ENCODE data around the gene SPARC. TPM values are rescaled to one million over a fixed set of nuclear protein-coding genes. Genes with fewer than 3 reads are reported as not detected.

Gene SPARC
- total and polyA plus RNA-seq, 2 experiments from 2014 or later = 6,520 to 20,092 TPM

- Histone ChIP-seq H3F3A (ENCODE audit: insufficient read depth) (no peaks in the 10 kb centered on the region), H3K9me2 (ENCODE audit: insufficient read depth) (no peaks in the 10 kb centered on the region), H3K27me3 (replicated peaks; ENCODE audit: insufficient read depth) (peaks cover 10% of the 10 kb centered on the region; the same call in 1 of the 2 replicates), H3K9ac (no peak overlapping the region), H2AFZ (no peak overlapping the region), H4K20me1 (ENCODE audit: insufficient read depth) (no peaks in the 10 kb centered on the region), H3K36me3 (ENCODE audit: low read depth) (no peaks in the 10 kb centered on the region), H3K27ac (no peak overlapping the region), H3K4me3 (no peak overlapping the region), H3K79me2 (ENCODE audit: insufficient read depth) (no peaks in the 10 kb centered on the region), H3K9me3 (ENCODE audit: low read depth) (no peaks in the 10 kb centered on the region), H3K4me1 (ENCODE audit: insufficient read depth) (no peaks in the 10 kb centered on the region), H3K4me2 (ENCODE audit: unreplicated experiment) (no peak overlapping the region)
- in situ Hi-C loops (cut with MboI) = no loop called here
- 36 to 46% methylated on average over 3 of the region's 3 CpGs for WGBS, 2 experiments (ENCODE audit: low coverage in 1 of 2, low lambda C conversion rate in 2 of 2, missing lambda C conversion rate in 2 of 2)
- no peak for DNase-seq
- TF ChIP-seq EZH2 (IDR thresholded peaks at IDR 0.05; ENCODE audit: insufficient read depth, poor library complexity, severe bottlenecking) (no peak), EZH2phosphoT487 (IDR thresholded peaks at IDR 0.05; ENCODE audit: insufficient read depth, low read depth) (no peak)
Measured at GRCh38 chr5:151617841-151618710, 68.6 kb downstream of the SPARC start.

- H3K27me3 ChIP-seq (replicated peaks; ENCODE audit: insufficient read depth) = peaks cover 10% of the 10 kb centered on the region; the same call in 1 of the 2 replicates
- H3K27ac ChIP-seq = no peak overlapping the region
- in situ Hi-C loops (cut with MboI) = no loop called here
Measured at GRCh38 chr5:151617383-151617840, 69.3 kb downstream of the SPARC start.

GRCh38 chr5:151615431-151615830, 71.3 kb downstream of the SPARC start:
- no peak overlapping the region for H3K9ac ChIP-seq
- no peaks in the 10 kb centered on the region for H4K20me1 ChIP-seq (ENCODE audit: insufficient read depth)
- no peaks in the 10 kb centered on the region for H3K9me3 ChIP-seq (ENCODE audit: low read depth)
- in situ Hi-C loops (cut with MboI) = no loop called here
- peaks cover 15% of the 10 kb centered on the region; the same call in 1 of the 2 replicates for H3K27me3 ChIP-seq (replicated peaks; ENCODE audit: insufficient read depth)
- H3F3A ChIP-seq (ENCODE audit: insufficient read depth) = no peaks in the 10 kb centered on the region
- no peak overlapping the region for H3K4me2 ChIP-seq (ENCODE audit: unreplicated experiment)
- H3K4me3 ChIP-seq = no peak overlapping the region
- no peak overlapping the region for H2AFZ ChIP-seq
- no peak overlapping the region for H3K27ac ChIP-seq
- no peaks in the 10 kb centered on the region for H3K36me3 ChIP-seq (ENCODE audit: low read depth)
- H3K79me2 ChIP-seq (ENCODE audit: insufficient read depth) = no peaks in the 10 kb centered on the region
- TF ChIP-seq EZH2 (IDR thresholded peaks at IDR 0.05; ENCODE audit: insufficient read depth, poor library complexity, severe bottlenecking) (no peak), EZH2phosphoT487 (IDR thresholded peaks at IDR 0.05; ENCODE audit: insufficient read depth, low read depth) (no peak)
- no peaks in the 10 kb centered on the region for H3K9me2 ChIP-seq (ENCODE audit: insufficient read depth)
- no peak for DNase-seq
- 56 to 64% methylated on average over 4 of the region's 4 CpGs for WGBS, 2 experiments (ENCODE audit: low coverage in 1 of 2, low lambda C conversion rate in 2 of 2, missing lambda C conversion rate in 2 of 2)
- no peaks in the 10 kb centered on the region for H3K4me1 ChIP-seq (ENCODE audit: insufficient read depth)

More at GRCh38 chr5:151617383-151617840, 69.3 kb downstream of the SPARC start:
- no peak overlapping the region for H2AFZ ChIP-seq
- H3K79me2 ChIP-seq (ENCODE audit: insufficient read depth) = no peaks in the 10 kb centered on the region
- no peak for DNase-seq
- H3F3A ChIP-seq (ENCODE audit: insufficient read depth) = no peaks in the 10 kb centered on the region
- H3K4me2 ChIP-seq (ENCODE audit: unreplicated experiment) = no peak overlapping the region
- H3K4me3 ChIP-seq = no peak overlapping the region
- H4K20me1 ChIP-seq (ENCODE audit: insufficient read depth) = no peaks in the 10 kb centered on the region
- H3K9me3 ChIP-seq (ENCODE audit: low read depth) = no peaks in the 10 kb centered on the region
- no peak overlapping the region for H3K9ac ChIP-seq
- H3K9me2 ChIP-seq (ENCODE audit: insufficient read depth) = no peaks in the 10 kb centered on the region
- no peak for TF ChIP-seq EZH2 (IDR thresholded peaks at IDR 0.05; ENCODE audit: insufficient read depth, poor library complexity, severe bottlenecking)
- no peak for TF ChIP-seq EZH2phosphoT487 (IDR thresholded peaks at IDR 0.05; ENCODE audit: insufficient read depth, low read depth)
- H3K4me1 ChIP-seq (ENCODE audit: insufficient read depth) = no peaks in the 10 kb centered on the region
- 76 to 81% methylated on average over 6 of the region's 6 CpGs for WGBS, 2 experiments (ENCODE audit: low coverage in 1 of 2, low lambda C conversion rate in 2 of 2, missing lambda C conversion rate in 2 of 2)
- H3K36me3 ChIP-seq (ENCODE audit: low read depth) = no peaks in the 10 kb centered on the region

GRCh38 chr5:151614565-151614964, 72.2 kb downstream of the SPARC start:
- no peak overlapping the region for H3K4me2 ChIP-seq (ENCODE audit: unreplicated experiment)
- no peaks in the 10 kb centered on the region for H3K9me3 ChIP-seq (ENCODE audit: low read depth)
- H3K27ac ChIP-seq = no peak overlapping the region
- DNase-seq = peak; percentile 23
- no peak overlapping the region for H3K4me3 ChIP-seq
- no peaks in the 10 kb centered on the region for H3F3A ChIP-seq (ENCODE audit: insufficient read depth)
- H3K36me3 ChIP-seq (ENCODE audit: low read depth) = no peaks in the 10 kb centered on the region
- H3K4me1 ChIP-seq (ENCODE audit: insufficient read depth) = no peaks in the 10 kb centered on the region
- TF ChIP-seq EZH2 (IDR thresholded peaks at IDR 0.05; ENCODE audit: insufficient read depth, poor library complexity, severe bottlenecking) (no peak), EZH2phosphoT487 (IDR thresholded peaks at IDR 0.05; ENCODE audit: insufficient read depth, low read depth) (no peak)
- WGBS, 2 experiments (ENCODE audit: low coverage in 1 of 2, low lambda C conversion rate in 2 of 2, missing lambda C conversion rate in 2 of 2) = 42 to 46% methylated on average over 7 of the region's 7 CpGs
- H3K79me2 ChIP-seq (ENCODE audit: insufficient read depth) = no peaks in the 10 kb centered on the region
- no peaks in the 10 kb centered on the region for H3K9me2 ChIP-seq (ENCODE audit: insufficient read depth)
- H2AFZ ChIP-seq = no peak overlapping the region
- H4K20me1 ChIP-seq (ENCODE audit: insufficient read depth) = no peaks in the 10 kb centered on the region
- no peak overlapping the region for H3K9ac ChIP-seq
- H3K27me3 ChIP-seq (replicated peaks; ENCODE audit: insufficient read depth) = peaks cover 23% of the 10 kb centered on the region; the same call in 1 of the 2 replicates
- in situ Hi-C loops (cut with MboI) = no loop called here

All from GM23248 (cell line).